ENCODE measurements around the gene COX11. TPM values are rescaled to one million over a fixed set of nuclear protein-coding genes. Genes with fewer than 3 reads are reported as not detected.
A peak's percentile ranks its signal among the peaks of the same experiment; 100 is the strongest.

Gene COX11
- total RNA-seq, 1 donor from 2014 or later = 44.0 TPM

- H3K9me3 ChIP-seq = no peaks in the 10 kb centered on the region
- no peaks in the 10 kb centered on the region for H3K27me3 ChIP-seq
- no peaks in the 10 kb centered on the region for H3K4me1 ChIP-seq
- H3K27ac ChIP-seq = no peak overlapping the region
- no peak for DNase-seq (ENCODE audit: extremely low spot score in 2 of 2)
- H3K4me3 ChIP-seq = no peak overlapping the region
- intact Hi-C loops (cut with DNase I) = loop anchor here (5.0 to 10.0 kb wide), 2 partner anchors 352 to 519 kb away; partner anchors contain the start of gene SMIM36
- no peak for TF ChIP-seq POLR2AphosphoS5 (IDR thresholded peaks at IDR 0.05; ENCODE audit: insufficient read depth in 1 of 2, low read depth in 1 of 2)
- TF ChIP-seq POLR2A (IDR thresholded peaks at IDR 0.05) = no peak
- TF ChIP-seq, protein P1, sequence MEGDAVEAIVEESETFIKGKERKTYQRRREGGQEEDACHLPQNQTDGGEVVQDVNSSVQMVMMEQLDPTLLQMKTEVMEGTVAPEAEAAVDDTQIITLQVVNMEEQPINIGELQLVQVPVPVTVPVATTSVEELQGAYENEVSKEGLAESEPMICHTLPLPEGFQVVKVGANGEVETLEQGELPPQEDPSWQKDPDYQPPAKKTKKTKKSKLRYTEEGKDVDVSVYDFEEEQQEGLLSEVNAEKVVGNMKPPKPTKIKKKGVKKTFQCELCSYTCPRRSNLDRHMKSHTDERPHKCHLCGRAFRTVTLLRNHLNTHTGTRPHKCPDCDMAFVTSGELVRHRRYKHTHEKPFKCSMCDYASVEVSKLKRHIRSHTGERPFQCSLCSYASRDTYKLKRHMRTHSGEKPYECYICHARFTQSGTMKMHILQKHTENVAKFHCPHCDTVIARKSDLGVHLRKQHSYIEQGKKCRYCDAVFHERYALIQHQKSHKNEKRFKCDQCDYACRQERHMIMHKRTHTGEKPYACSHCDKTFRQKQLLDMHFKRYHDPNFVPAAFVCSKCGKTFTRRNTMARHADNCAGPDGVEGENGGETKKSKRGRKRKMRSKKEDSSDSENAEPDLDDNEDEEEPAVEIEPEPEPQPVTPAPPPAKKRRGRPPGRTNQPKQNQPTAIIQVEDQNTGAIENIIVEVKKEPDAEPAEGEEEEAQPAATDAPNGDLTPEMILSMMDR (IDR thresholded peaks at IDR 0.05) = peak in 2 of 3 experiments; percentile 47 to 57
- no peaks in the 10 kb centered on the region for H3K36me3 ChIP-seq
Measured at GRCh38 chr17:54992797-54993639, 24.6 kb upstream of the COX11 start.

- intact Hi-C loops (cut with DNase I) = loop anchor here (5.0 to 10.0 kb wide), 2 partner anchors 353 to 521 kb away; partner anchors contain the start of gene SMIM36
- TF ChIP-seq POLR2A (IDR thresholded peaks at IDR 0.05) = no peak
- TF ChIP-seq POLR2AphosphoS5 (IDR thresholded peaks at IDR 0.05; ENCODE audit: insufficient read depth in 1 of 2, low read depth in 1 of 2) = no peak
- TF ChIP-seq, protein P1 (IDR thresholded peaks at IDR 0.05) = no peak
- no peak for DNase-seq (ENCODE audit: extremely low spot score in 2 of 2)
- Histone ChIP-seq H3K4me1 (no peaks in the 10 kb centered on the region), H3K27me3 (no peaks in the 10 kb centered on the region), H3K27ac (no peak overlapping the region), H3K4me3 (no peak overlapping the region), H3K9me3 (no peaks in the 10 kb centered on the region), H3K36me3 (peaks cover 0 to 3% of the 10 kb centered on the region in 2 donors)
Measured at GRCh38 chr17:54991567-54991966, 23.1 kb upstream of the COX11 start.

DNA sequence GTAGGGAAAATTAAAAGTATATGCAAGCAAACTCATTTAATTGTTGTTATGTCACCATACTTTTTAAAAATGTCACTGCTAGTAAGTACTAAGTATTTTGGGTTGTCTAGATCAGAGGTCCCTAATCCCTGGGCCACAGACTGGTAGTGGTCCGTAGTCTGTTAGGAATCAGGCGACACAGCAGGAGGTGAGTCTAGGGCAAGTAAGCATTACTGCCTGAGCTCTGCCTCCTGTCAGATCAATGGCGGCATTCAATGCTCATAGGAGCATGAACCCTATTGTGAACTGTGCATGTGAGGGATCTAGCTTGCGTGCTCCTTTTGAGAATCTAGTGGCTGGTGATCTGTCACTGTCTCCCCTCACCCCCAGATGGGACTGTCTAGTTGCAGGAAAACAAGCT, 21.7 kb upstream of the COX11 start:
- intact Hi-C loops (cut with DNase I) = loop anchor here (5.0 to 10.0 kb wide), 2 partner anchors 355 to 522 kb away; partner anchors contain the start of gene SMIM36
- H3K27me3 ChIP-seq = no peaks in the 10 kb centered on the region
- H3K4me1 ChIP-seq = no peaks in the 10 kb centered on the region
- H3K27ac ChIP-seq = no peak overlapping the region
- no peak overlapping the region for H3K4me3 ChIP-seq
- TF ChIP-seq POLR2AphosphoS5 (IDR thresholded peaks at IDR 0.05; ENCODE audit: insufficient read depth in 1 of 2, low read depth in 1 of 2) (no peak), POLR2A (IDR thresholded peaks at IDR 0.05) (no peak)
- TF ChIP-seq, protein P1 (IDR thresholded peaks at IDR 0.05) = no peak
- no peak for DNase-seq (ENCODE audit: extremely low spot score in 2 of 2)
- no peaks in the 10 kb centered on the region for H3K9me3 ChIP-seq
- H3K36me3 ChIP-seq = peaks cover 0 to 6% of the 10 kb centered on the region in 2 donors

GRCh38 chr17:54985476-54985875, 17.0 kb upstream of the COX11 start:
- Histone ChIP-seq H3K4me3 (no peak overlapping the region), H3K4me1 (no peaks in the 10 kb centered on the region), H3K27ac (no peak overlapping the region), H3K27me3 (no peaks in the 10 kb centered on the region), H3K36me3 (peaks cover 0 to 6% of the 10 kb centered on the region in 2 donors), H3K9me3 (no peaks in the 10 kb centered on the region)
- no peak for DNase-seq (ENCODE audit: extremely low spot score in 2 of 2)
- TF ChIP-seq POLR2A (IDR thresholded peaks at IDR 0.05) = no peak
- intact Hi-C loops (cut with DNase I) = no loop called here

DNA sequence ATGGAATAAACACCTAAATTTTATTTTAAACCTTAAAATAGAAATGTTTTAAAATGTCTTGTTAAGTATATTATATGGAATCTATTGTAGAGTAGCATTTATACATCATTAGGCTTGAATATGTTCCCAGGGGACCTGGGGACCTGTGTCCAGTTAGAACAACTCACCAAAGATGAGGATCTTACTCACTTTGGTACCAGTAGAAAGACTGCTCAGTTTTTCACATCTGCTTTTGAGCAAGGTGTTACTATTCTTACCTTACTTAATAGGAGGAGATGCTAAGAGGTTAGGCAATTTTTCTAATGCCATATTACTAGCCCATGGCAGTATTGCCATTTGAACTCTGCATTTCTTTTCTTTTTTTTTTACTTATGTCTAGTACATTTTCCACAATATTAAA, 14.8 kb upstream of the COX11 start:
- H3K9me3 ChIP-seq = no peaks in the 10 kb centered on the region
- peaks cover 0 to 6% of the 10 kb centered on the region in 2 donors for H3K36me3 ChIP-seq
- DNase-seq (ENCODE audit: extremely low spot score in 2 of 2) = no peak
- H3K4me1 ChIP-seq = no peaks in the 10 kb centered on the region
- TF ChIP-seq, protein P1 (IDR thresholded peaks at IDR 0.05) = no peak
- TF ChIP-seq POLR2AphosphoS5 (IDR thresholded peaks at IDR 0.05; ENCODE audit: insufficient read depth in 1 of 2, low read depth in 1 of 2) (no peak), POLR2A (IDR thresholded peaks at IDR 0.05) (no peak)
- H3K4me3 ChIP-seq = no peak overlapping the region
- intact Hi-C loops (cut with DNase I) = no loop called here
- no peaks in the 10 kb centered on the region for H3K27me3 ChIP-seq
- no peak overlapping the region for H3K27ac ChIP-seq
